Naive B cell (primary cell): ENCODE data around the gene TNIP3. TPM values are rescaled to one million over a fixed set of nuclear protein-coding genes. Genes with fewer than 3 reads are reported as not detected.
A peak's percentile ranks its signal among the peaks of the same experiment; 100 is the strongest.
"Not testable (repeated sequence)": the region's sequence is repeated elsewhere in the genome, so short reads cannot be mapped to it uniquely, and the experiment has no call there.

ENCODE experiments used
- ATAC-seq, 2 donors: fragments of 150-1000 bp; cut with Tn5 transposase; 2 replicates each; pipeline ENCODE4 v1.10.0; 2021; ENCODE audit warnings: low read depth in 2 of 2, mild to moderate bottlenecking in 2 of 2, moderate library complexity in 2 of 2
- DNase-seq: peaks from one replicate; pipeline ENCODE4 v3.0.0; 2022
- H3K27ac Mint-ChIP-seq, 6 donors: one replicate each; pipeline ENCODE4 v1.8.0; 2020 to 2022; ENCODE audit warnings: mild to moderate bottlenecking in 6 of 6, mixed read lengths in 6 of 6, moderate library complexity in 5 of 6, inconsistent platforms in 2 of 6
- H3K27me3 Mint-ChIP-seq, 3 donors: one replicate each; pipeline ENCODE4 v1.8.0; 2021 to 2022; ENCODE audit warnings: mixed read lengths in 3 of 3, mild to moderate bottlenecking in 1 of 3
- H3K36me3 Mint-ChIP-seq, 2 donors: one replicate each; pipeline ENCODE4 v1.8.0; 2020 to 2022; ENCODE audit warnings: mixed read lengths in 2 of 2, inconsistent platforms in 1 of 2, mild to moderate bottlenecking in 1 of 2
- H3K4me1 Mint-ChIP-seq, 3 donors: one replicate each; pipeline ENCODE4 v1.8.0; 2020 to 2022; ENCODE audit warnings: mixed read lengths in 3 of 3, inconsistent platforms in 1 of 3, mild to moderate bottlenecking in 1 of 3, moderate library complexity in 1 of 3
- H3K4me3 Mint-ChIP-seq, 8 donors: one replicate each; pipeline ENCODE4 v1.8.0; 2020 to 2022; ENCODE audit warnings: mild to moderate bottlenecking in 8 of 8, mixed read lengths in 8 of 8, moderate library complexity in 8 of 8, inconsistent platforms in 2 of 8
- H3K9me3 Mint-ChIP-seq, 7 donors: one replicate each; pipeline ENCODE4 v1.8.0; 2020 to 2022; ENCODE audit warnings: mixed read lengths in 7 of 7, mild to moderate bottlenecking in 5 of 7, inconsistent platforms in 2 of 7, moderate library complexity in 1 of 7
- polyA plus RNA-seq, 6 donors: library from polyadenylated mRNA; unstranded; fragments of 300-500 nt; fragmentation: Illumina TruSeq; gene quantifications; one replicate each; pipeline ENCODE4 v1.2.3, GENCODE V29; 2021; ENCODE audit warnings: low read depth in 6 of 6

TNIP3 gene
- polyA plus RNA-seq, 6 donors from 2014 or later, result not detected

GRCh38 chr4:121189326-121190215 lies 25.4 kb upstream of the TNIP3 start:
- Mint-ChIP-seq H3K27ac (no peak overlapping the region), H3K4me3 (peak overlapping the region in 1 of 8 donors; percentile 18), H3K4me1 (no peaks in the 10 kb centered on the region), H3K9me3 (no peaks in the 10 kb centered on the region), H3K27me3 (peaks cover 0 to 17% (median 0%) of the 10 kb centered on the region in 3 donors), H3K36me3 (no peaks in the 10 kb centered on the region)
- DNase-seq (no peak), ATAC-seq (no peak)

- no peak overlapping the region for H3K4me3 Mint-ChIP-seq
Observed at GRCh38 chr4:121187206-121187605, 23.1 kb upstream of the TNIP3 start.

GRCh38 chr4:121185960-121186359 lies 21.8 kb upstream of the TNIP3 start:
- Mint-ChIP-seq H3K4me1 (no peaks in the 10 kb centered on the region), H3K27me3 (peaks cover 0 to 17% (median 0%) of the 10 kb centered on the region in 3 donors), H3K4me3 (no peak overlapping the region), H3K9me3 (no peaks in the 10 kb centered on the region), H3K27ac (no peak overlapping the region), H3K36me3 (no peaks in the 10 kb centered on the region)
- DNase-seq (no peak), ATAC-seq (peak in 1 of 2 donors; percentile 21)

More at GRCh38 chr4:121187206-121187605, 23.1 kb upstream of the TNIP3 start:
- DNase-seq, result no peak
- Mint-ChIP-seq H3K27me3 (peaks cover 0 to 17% (median 0%) of the 10 kb centered on the region in 3 donors), H3K4me1 (no peaks in the 10 kb centered on the region), H3K36me3 (no peaks in the 10 kb centered on the region), H3K9me3 (no peaks in the 10 kb centered on the region), H3K27ac (no peak overlapping the region)
- ATAC-seq, result no peak

- Mint-ChIP-seq H3K27me3 (peaks cover 0 to 8% (median 0%) of the 10 kb centered on the region in 3 donors), H3K4me3 (no peak overlapping the region), H3K9me3 (peaks cover 0 to 4% (median 0%) of the 10 kb centered on the region in 7 donors), H3K4me1 (no peaks in the 10 kb centered on the region), H3K36me3 (no peaks in the 10 kb centered on the region), H3K27ac (no peak overlapping the region)
- DNase-seq, result no peak
- ATAC-seq, result no peak
Observed at GRCh38 chr4:121183989-121184388, 19.9 kb upstream of the TNIP3 start.

GRCh38 chr4:121183361-121183760 lies 19.2 kb upstream of the TNIP3 start:
- no peaks in the 10 kb centered on the region for H3K36me3 Mint-ChIP-seq
- DNase-seq (no peak), ATAC-seq (no peak)
- peaks cover 0 to 4% (median 0%) of the 10 kb centered on the region in 7 donors for H3K9me3 Mint-ChIP-seq
- peaks cover 0 to 6% (median 2%) of the 10 kb centered on the region in 3 donors for H3K27me3 Mint-ChIP-seq
- H3K27ac Mint-ChIP-seq, result no peak overlapping the region
- no peak overlapping the region for H3K4me3 Mint-ChIP-seq
- no peaks in the 10 kb centered on the region for H3K4me1 Mint-ChIP-seq

GRCh38 chr4:121182296-121182695 lies 18.2 kb upstream of the TNIP3 start:
- no peak for ATAC-seq
- Mint-ChIP-seq H3K4me1 (no peaks in the 10 kb centered on the region), H3K9me3 (peaks cover 0 to 4% (median 0%) of the 10 kb centered on the region in 7 donors)

GRCh38 chr4:121181493-121181892 lies 17.4 kb upstream of the TNIP3 start:
- peaks cover 0 to 14% (median 5%) of the 10 kb centered on the region in 3 donors for H3K27me3 Mint-ChIP-seq
- no peak for DNase-seq

More at GRCh38 chr4:121182296-121182695, 18.2 kb upstream of the TNIP3 start:
- Mint-ChIP-seq H3K27me3 (peaks cover 0 to 13% (median 6%) of the 10 kb centered on the region in 3 donors), H3K36me3 (no peaks in the 10 kb centered on the region), H3K27ac (no peak overlapping the region), H3K4me3 (no peak overlapping the region)
- DNase-seq, result no peak

GRCh38 chr4:121180558-121180957 lies 16.4 kb upstream of the TNIP3 start:
- ATAC-seq (no peak), DNase-seq (no peak)
- Mint-ChIP-seq H3K9me3 (peaks cover 0 to 4% (median 0%) of the 10 kb centered on the region in 7 donors), H3K4me1 (no peaks in the 10 kb centered on the region), H3K27me3 (peaks cover 0 to 14% (median 3%) of the 10 kb centered on the region in 3 donors), H3K36me3 (no peaks in the 10 kb centered on the region), H3K4me3 (peak overlapping the region in 1 of 8 donors; percentile 18), H3K27ac (no peak overlapping the region)

More at GRCh38 chr4:121181493-121181892, 17.4 kb upstream of the TNIP3 start:
- no peak for ATAC-seq
- Mint-ChIP-seq H3K27ac (no peak overlapping the region), H3K36me3 (no peaks in the 10 kb centered on the region), H3K4me3 (no peak overlapping the region), H3K4me1 (no peaks in the 10 kb centered on the region), H3K9me3 (peaks cover 0 to 4% (median 0%) of the 10 kb centered on the region in 7 donors)

- no peak for DNase-seq
- Mint-ChIP-seq H3K36me3 (no peaks in the 10 kb centered on the region), H3K27ac (no peak overlapping the region), H3K9me3 (peaks cover 0 to 4% (median 0%) of the 10 kb centered on the region in 7 donors), H3K4me1 (no peaks in the 10 kb centered on the region), H3K27me3 (peaks cover 0 to 14% (median 3%) of the 10 kb centered on the region in 3 donors), H3K4me3 (no peak overlapping the region)
- no peak for ATAC-seq
Observed at GRCh38 chr4:121177246-121178137, 13.4 kb upstream of the TNIP3 start.

GRCh38 chr4:121176082-121176934 lies 12.2 kb upstream of the TNIP3 start:
- no peak overlapping the region for H3K27ac Mint-ChIP-seq
- no peak for ATAC-seq
- no peak overlapping the region for H3K4me3 Mint-ChIP-seq
- no peaks in the 10 kb centered on the region for H3K36me3 Mint-ChIP-seq
- H3K27me3 Mint-ChIP-seq, result peaks cover 0 to 20% (median 3%) of the 10 kb centered on the region in 3 donors
- no peaks in the 10 kb centered on the region for H3K4me1 Mint-ChIP-seq
- no peak for DNase-seq
- H3K9me3 Mint-ChIP-seq, result peaks cover 0 to 4% (median 0%) of the 10 kb centered on the region in 7 donors

- peaks cover 0 to 10% (median 0%) of the 10 kb centered on the region in 3 donors for H3K27me3 Mint-ChIP-seq
- not testable (repeated sequence) for H3K4me1 Mint-ChIP-seq, H3K27ac Mint-ChIP-seq, ATAC-seq, H3K36me3 Mint-ChIP-seq, DNase-seq, H3K9me3 Mint-ChIP-seq, H3K4me3 Mint-ChIP-seq
Observed at GRCh38 chr4:121171477-121171876, 7.4 kb upstream of the TNIP3 start.

- no peak for DNase-seq
- H3K4me1 Mint-ChIP-seq, result no peaks in the 10 kb centered on the region
- H3K4me3 Mint-ChIP-seq, result no peak overlapping the region
- peaks cover 0 to 5% (median 0%) of the 10 kb centered on the region in 7 donors for H3K9me3 Mint-ChIP-seq
- no peak for ATAC-seq
- H3K36me3 Mint-ChIP-seq, result no peaks in the 10 kb centered on the region
- no peak overlapping the region for H3K27ac Mint-ChIP-seq
- peaks cover 0 to 17% (median 0%) of the 10 kb centered on the region in 3 donors for H3K27me3 Mint-ChIP-seq
Observed at GRCh38 chr4:121168446-121169281, 4.5 kb upstream of the TNIP3 start.
